B cell (primary cell): Measurements from ENCODE around the gene AFF3.

ENCODE experiments used
- CTCF ChIP-seq: fragments of 200-600 bp; IDR thresholded peaks from one replicate; pipeline ENCODE4 v1.8.0; 2022; ENCODE audit warnings: antibody characterized with exemption, mild to moderate bottlenecking
- EZH2 ChIP-seq: IDR thresholded peaks from 2 replicates; pipeline ENCODE4 v1.6.1; 2012; ENCODE audit warnings: borderline replicate concordance, low read depth, mild to moderate bottlenecking, moderate library complexity, low read length; ENCODE audit not compliant: insufficient read depth, poor library complexity, severe bottlenecking

GRCh38 chr2:100039291-100039980 lies 103.0 kb downstream of the AFF3 start:
- TF ChIP-seq CTCF (no peak), EZH2 (no peak)
